PC-3 (cell line): ENCODE measurements around the gene GDI2. TPM values are rescaled to one million over a fixed set of nuclear protein-coding genes. Genes with fewer than 3 reads are reported as not detected.

ENCODE experiments used
- ATAC-seq: fragments of 200-7000 bp; cut with Tn5 transposase; 2 replicates; pipeline ENCODE4 v1.9.1; 2020; ENCODE audit warnings: mild to moderate bottlenecking, moderate library complexity
- BruUV-seq: library from RNA; stranded (reverse); fragments of 400-500 nt; replicated peaks from 2 replicates; lab custom pipeline; 2021; lab: Mats Ljungman, UMichigan
- CTCF ChIA-PET: fragments of 300-600 bp; sonication (Branson Sonifier 250); formaldehyde crosslinking; loops from one replicate; lab custom pipeline; 2022; ENCODE audit warnings: antibody characterized with exemption; lab: Charles Lee
- POLR2A ChIA-PET: fragments of 300-600 bp; sonication (Branson Sonifier 250); formaldehyde crosslinking; loops from one replicate; lab custom pipeline; 2022; ENCODE audit warnings: antibody characterized with exemption; ENCODE audit not compliant: unreplicated experiment; lab: Charles Lee
- DNase-seq: peaks from one replicate; pipeline ENCODE4 v3.0.0-alpha.2; 2015
- H2AFZ ChIP-seq: fragments of 300-600 bp; sonication (generic); 2 replicates; pipeline ENCODE4 v1.6.0; 2016; ENCODE audit warnings: antibody characterized with exemption, low read length
- H3F3A ChIP-seq: fragments of 300-600 bp; sonication (generic); one replicate; pipeline ENCODE4 v1.6.0; 2017; ENCODE audit warnings: antibody characterized with exemption, low read length, control low read depth, mild to moderate bottlenecking; ENCODE audit not compliant: unreplicated experiment
- H3K27ac ChIP-seq: fragments of 300-600 bp; sonication (generic); 2 replicates; pipeline ENCODE4 v1.5.1; 2016; ENCODE audit warnings: mild to moderate bottlenecking, low read length
- H3K27me3 ChIP-seq: fragments of 300-600 bp; sonication (generic); 2 replicates; pipeline ENCODE4 v1.6.1; 2016; ENCODE audit warnings: low read length, mixed read lengths
- H3K36me3 ChIP-seq: fragments of 300-600 bp; sonication (generic); 2 replicates; pipeline ENCODE4 v1.6.1; 2016; ENCODE audit warnings: low read depth, mixed run types, low read length, mixed read lengths
- H3K4me1 ChIP-seq: fragments of 300-600 bp; sonication (generic); 2 replicates; pipeline ENCODE4 v1.5.1; 2016; ENCODE audit warnings: low read length; ENCODE audit not compliant: insufficient read depth
- H3K4me2 ChIP-seq: fragments of 300-600 bp; sonication (generic); 2 replicates; pipeline ENCODE4 v1.6.0; 2016; ENCODE audit warnings: low read length
- H3K4me3 ChIP-seq: fragments of 300-600 bp; sonication (generic); 2 replicates; pipeline ENCODE4 v1.5.1; 2016; ENCODE audit warnings: mild to moderate bottlenecking, low read length, mixed read lengths
- H3K79me2 ChIP-seq: fragments of 300-600 bp; sonication (generic); 2 replicates; pipeline ENCODE4 v1.6.1; 2017; ENCODE audit warnings: low read length, mixed read lengths
- H3K9ac ChIP-seq: fragments of 300-600 bp; sonication (generic); 2 replicates; pipeline ENCODE4 v1.6.0; 2016; ENCODE audit warnings: mild to moderate bottlenecking, low read length
- H3K9me2 ChIP-seq: fragments of 300-600 bp; sonication (generic); replicated peaks from 2 replicates; pipeline ENCODE4 v1.6.1; 2016; ENCODE audit warnings: mixed run types, low read length, mixed read lengths
- H3K9me3 ChIP-seq: fragments of 300-600 bp; sonication (generic); 2 replicates; pipeline ENCODE4 v1.6.1; 2016; ENCODE audit warnings: low read length, mixed read lengths
- H4K20me1 ChIP-seq: fragments of 300-600 bp; sonication (generic); 2 replicates; pipeline ENCODE4 v1.6.1; 2016; ENCODE audit warnings: low read length, mixed read lengths
- EZH2 ChIP-seq: fragments of 300-600 bp; sonication (generic); IDR thresholded peaks from one replicate; pipeline ENCODE4 v1.6.1; 2017; ENCODE audit warnings: antibody characterized with exemption, mild to moderate bottlenecking, low read length; ENCODE audit not compliant: unreplicated experiment
- EZH2phosphoT487 ChIP-seq: fragments of 300-600 bp; sonication (generic); IDR thresholded peaks from 2 replicates; pipeline ENCODE4 v1.6.1; 2018; ENCODE audit warnings: mild to moderate bottlenecking, antibody characterized with exemption, low read length, borderline replicate concordance
- intact Hi-C: fragments of 100-400 bp; cut with micrococcal nuclease; formaldehyde crosslinking; loops from 2 replicates; pipeline ENCODE4 v1.9.0; 2023
- total RNA-seq: library from RNA; depleted of rRNA; stranded (reverse); fragments of >200 nt; gene quantifications from 2 replicates; pipeline ENCODE4 v1.2.3, GENCODE V29; 2014
- TF ChIP-seq, protein P1 (sequence below): fragments of 300-600 bp; sonication (generic); conservative IDR thresholded peaks from 2 replicates; pipeline ENCODE4 v1.5.1; 2017; ENCODE audit warnings: antibody characterized with exemption, low read depth, mild to moderate bottlenecking, low read length

Gene GDI2
- total RNA-seq, 1 experiment from 2014 or later: 122 TPM

DNA sequence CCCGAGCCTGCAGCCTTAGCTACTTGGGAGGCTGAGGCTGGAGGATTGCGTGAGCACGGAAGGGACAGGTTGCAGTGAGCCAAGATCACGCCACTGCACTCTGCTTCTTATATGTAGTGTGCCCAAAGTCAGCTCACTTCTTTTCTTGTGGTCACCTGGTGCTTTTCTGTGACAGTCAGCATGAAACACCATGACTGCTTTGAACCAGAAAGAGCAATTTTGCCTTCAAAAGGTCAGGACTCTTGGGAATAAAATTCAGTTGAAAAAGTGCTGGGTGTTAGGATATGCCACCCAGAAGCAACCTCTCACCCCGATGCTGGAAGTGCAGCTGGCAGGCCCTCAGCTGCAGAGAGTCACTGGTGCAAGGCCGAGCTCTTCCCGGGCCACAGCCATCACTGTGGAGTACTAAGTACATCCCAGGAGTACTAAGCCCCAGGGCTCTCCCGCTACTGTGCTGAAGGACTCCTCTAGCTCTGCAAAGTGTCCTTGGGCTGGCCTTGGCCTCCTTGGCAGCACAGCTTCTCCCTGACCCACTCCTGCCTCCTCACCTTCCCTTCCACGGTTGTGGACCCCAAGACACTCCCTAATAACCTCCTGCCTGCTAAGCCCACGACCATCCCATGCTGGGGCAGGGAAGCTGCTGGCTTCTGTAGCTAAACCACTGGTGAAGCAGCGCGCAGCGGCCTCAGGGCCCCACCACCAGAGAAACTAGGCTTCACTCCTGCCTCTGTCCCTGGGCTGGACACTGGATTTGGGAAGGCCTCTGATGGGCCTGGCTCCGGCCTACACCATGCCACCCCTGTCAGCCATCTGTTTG is 17.6 kb upstream of the GDI2 start:
- ChIA-PET POLR2A (no interaction called here), CTCF (no interaction called here)
- H3K9me3 ChIP-seq: no peaks in the 10 kb centered on the region
- H3F3A ChIP-seq: no peaks in the 10 kb centered on the region
- no peaks in the 10 kb centered on the region for H3K79me2 ChIP-seq
- ATAC-seq (no peak), DNase-seq (no peak)
- H3K4me2 ChIP-seq: no peak overlapping the region
- peaks cover 7% of the 10 kb centered on the region; the same call in 1 of the 2 replicates for H3K4me1 ChIP-seq
- intact Hi-C loops: no loop called here
- H3K9me2 ChIP-seq: no peaks in the 10 kb centered on the region
- H4K20me1 ChIP-seq: no peaks in the 10 kb centered on the region
- H2AFZ ChIP-seq: no peak overlapping the region
- no peaks in the 10 kb centered on the region for H3K36me3 ChIP-seq
- no peaks in the 10 kb centered on the region for H3K27me3 ChIP-seq
- no peak overlapping the region for H3K4me3 ChIP-seq
- BruUV-seq: no TSS peak
- no peak overlapping the region for H3K9ac ChIP-seq
- H3K27ac ChIP-seq: no peak overlapping the region
- TF ChIP-seq EZH2 (no peak), EZH2phosphoT487 (no peak)
- TF ChIP-seq, protein P1, sequence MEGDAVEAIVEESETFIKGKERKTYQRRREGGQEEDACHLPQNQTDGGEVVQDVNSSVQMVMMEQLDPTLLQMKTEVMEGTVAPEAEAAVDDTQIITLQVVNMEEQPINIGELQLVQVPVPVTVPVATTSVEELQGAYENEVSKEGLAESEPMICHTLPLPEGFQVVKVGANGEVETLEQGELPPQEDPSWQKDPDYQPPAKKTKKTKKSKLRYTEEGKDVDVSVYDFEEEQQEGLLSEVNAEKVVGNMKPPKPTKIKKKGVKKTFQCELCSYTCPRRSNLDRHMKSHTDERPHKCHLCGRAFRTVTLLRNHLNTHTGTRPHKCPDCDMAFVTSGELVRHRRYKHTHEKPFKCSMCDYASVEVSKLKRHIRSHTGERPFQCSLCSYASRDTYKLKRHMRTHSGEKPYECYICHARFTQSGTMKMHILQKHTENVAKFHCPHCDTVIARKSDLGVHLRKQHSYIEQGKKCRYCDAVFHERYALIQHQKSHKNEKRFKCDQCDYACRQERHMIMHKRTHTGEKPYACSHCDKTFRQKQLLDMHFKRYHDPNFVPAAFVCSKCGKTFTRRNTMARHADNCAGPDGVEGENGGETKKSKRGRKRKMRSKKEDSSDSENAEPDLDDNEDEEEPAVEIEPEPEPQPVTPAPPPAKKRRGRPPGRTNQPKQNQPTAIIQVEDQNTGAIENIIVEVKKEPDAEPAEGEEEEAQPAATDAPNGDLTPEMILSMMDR: no peak

DNA sequence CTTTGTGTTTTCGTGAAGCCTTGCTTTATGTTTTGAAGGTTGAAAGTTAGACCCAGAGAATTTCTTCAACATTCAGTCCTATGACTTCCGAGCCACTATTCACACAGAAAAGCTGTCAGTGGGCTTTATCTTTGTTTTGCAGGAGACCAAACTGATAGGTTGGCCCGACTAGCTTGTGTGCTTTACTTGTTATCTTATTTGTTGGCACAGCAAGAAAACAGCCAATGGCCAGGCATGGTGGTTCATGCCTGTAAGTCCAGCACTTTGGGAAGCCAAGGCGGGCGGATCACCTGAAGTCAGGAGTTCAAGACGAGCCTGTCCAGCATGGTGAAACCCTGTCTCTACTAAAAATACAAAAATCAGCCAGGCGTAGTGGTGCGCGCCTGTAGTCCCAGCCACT is 16.0 kb upstream of the GDI2 start:
- Histone ChIP-seq H3K79me2 (no peaks in the 10 kb centered on the region), H3K36me3 (no peaks in the 10 kb centered on the region), H3K9me2 (no peaks in the 10 kb centered on the region), H3K4me1 (peaks cover 7% of the 10 kb centered on the region; the same call in 1 of the 2 replicates), H3K27ac (no peak overlapping the region), H3K27me3 (no peaks in the 10 kb centered on the region), H2AFZ (no peak overlapping the region), H3K4me2 (no peak overlapping the region), H3K4me3 (no peak overlapping the region), H4K20me1 (no peaks in the 10 kb centered on the region), H3K9me3 (no peaks in the 10 kb centered on the region), H3K9ac (no peak overlapping the region), H3F3A (no peaks in the 10 kb centered on the region)
- BruUV-seq: no TSS peak
- POLR2A ChIA-PET: no interaction called here
- DNase-seq (no peak), ATAC-seq (no peak)
- intact Hi-C loops: no loop called here
- CTCF ChIA-PET: no interaction called here
- no peak for TF ChIP-seq EZH2

DNA sequence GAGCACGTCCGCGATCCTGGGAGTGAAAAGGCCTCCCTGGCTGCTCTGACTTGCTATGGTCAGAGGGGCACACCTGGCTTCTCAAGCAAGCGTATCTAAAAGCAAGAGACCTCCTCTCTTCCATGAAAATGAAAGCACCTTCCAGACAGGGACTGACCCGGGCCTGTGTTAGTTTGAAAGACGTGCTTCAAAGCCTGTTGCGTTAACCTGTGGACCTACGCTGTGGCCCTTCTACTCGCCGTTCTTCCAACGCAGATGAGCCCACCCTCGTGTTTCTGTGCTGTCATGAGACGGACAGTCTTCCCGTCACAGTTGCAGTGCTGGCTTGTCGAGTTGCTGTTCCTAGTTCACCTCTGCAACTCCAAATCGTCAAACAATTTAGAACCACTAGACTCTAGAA is 15.5 kb upstream of the GDI2 start:
- no peaks in the 10 kb centered on the region for H3K9me2 ChIP-seq
- no peak overlapping the region for H3K4me2 ChIP-seq
- no peaks in the 10 kb centered on the region for H3K79me2 ChIP-seq
- no peaks in the 10 kb centered on the region for H3K36me3 ChIP-seq
- CTCF ChIA-PET: no interaction called here
- no peak overlapping the region for H3K27ac ChIP-seq
- POLR2A ChIA-PET: no interaction called here
- intact Hi-C loops: no loop called here
- no peaks in the 10 kb centered on the region for H3K27me3 ChIP-seq
- no peak overlapping the region for H3K4me3 ChIP-seq
- DNase-seq (no peak), ATAC-seq (no peak)
- BruUV-seq: no TSS peak
- H3K9me3 ChIP-seq: no peaks in the 10 kb centered on the region
- TF ChIP-seq, protein P1: no peak
- TF ChIP-seq EZH2 (no peak), EZH2phosphoT487 (no peak)
- H3K9ac ChIP-seq: no peak overlapping the region
- H3K4me1 ChIP-seq: peaks cover 7% of the 10 kb centered on the region; the same call in 1 of the 2 replicates
- no peak overlapping the region for H2AFZ ChIP-seq
- no peaks in the 10 kb centered on the region for H4K20me1 ChIP-seq
- H3F3A ChIP-seq: no peaks in the 10 kb centered on the region
